Gastroesophageal sphincter (tissue), 3 donors: ENCODE results near the gene PCDHGA10.
"Not testable (repeated sequence)": the region's sequence is repeated elsewhere in the genome, so short reads cannot be mapped to it uniquely, and the experiment has no call there.

Experiments
- CTCF ChIP-seq, 4 experiments: fragments of 200-600 bp in 2 of 4; fragments of 450-650 bp in 2 of 4; sonication (generic) in 1 of 4; IDR thresholded peaks; one replicate each; pipeline ENCODE4 v1.5.1; 2017 to 2019; ENCODE audit warnings: antibody characterized with exemption in 4 of 4, mild to moderate bottlenecking in 2 of 4, moderate library complexity in 2 of 4
- POLR2A ChIP-seq, 2 donors: fragments of 450-650 bp; IDR thresholded peaks; one replicate each; pipeline ENCODE4 v1.6.1; 2017; ENCODE audit warnings: antibody characterized with exemption in 2 of 2, mild to moderate bottlenecking in 2 of 2, moderate library complexity in 1 of 2

DNA sequence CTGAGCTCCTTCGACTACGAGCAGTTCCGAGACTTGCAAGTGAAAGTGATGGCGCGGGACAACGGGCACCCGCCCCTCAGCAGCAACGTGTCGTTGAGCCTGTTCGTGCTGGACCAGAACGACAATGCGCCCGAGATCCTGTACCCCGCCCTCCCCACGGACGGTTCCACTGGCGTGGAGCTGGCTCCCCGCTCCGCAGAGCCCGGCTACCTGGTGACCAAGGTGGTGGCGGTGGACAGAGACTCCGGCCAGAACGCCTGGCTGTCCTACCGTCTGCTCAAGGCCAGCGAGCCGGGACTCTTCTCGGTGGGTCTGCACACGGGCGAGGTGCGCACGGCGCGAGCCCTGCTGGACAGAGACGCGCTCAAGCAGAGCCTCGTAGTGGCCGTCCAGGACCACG, 19.5 kb downstream of the PCDHGA10 start:
- TF ChIP-seq POLR2A, CTCF (IDR thresholded peaks at IDR 0.05): not testable (repeated sequence)
